ENCODE data around the gene OR56A1. TPM values are rescaled to one million over a fixed set of nuclear protein-coding genes. Genes with fewer than 3 reads are reported as not detected.

OR56A1 gene, protein sequence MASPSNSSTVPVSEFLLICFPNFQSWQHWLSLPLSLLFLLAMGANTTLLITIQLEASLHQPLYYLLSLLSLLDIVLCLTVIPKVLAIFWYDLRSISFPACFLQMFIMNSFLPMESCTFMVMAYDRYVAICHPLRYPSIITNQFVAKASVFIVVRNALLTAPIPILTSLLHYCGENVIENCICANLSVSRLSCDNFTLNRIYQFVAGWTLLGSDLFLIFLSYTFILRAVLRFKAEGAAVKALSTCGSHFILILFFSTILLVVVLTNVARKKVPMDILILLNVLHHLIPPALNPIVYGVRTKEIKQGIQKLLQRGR
- not detected in 5 replicates for total RNA-seq (2022; extraction: Qiagen RNA extraction)

DNA sequence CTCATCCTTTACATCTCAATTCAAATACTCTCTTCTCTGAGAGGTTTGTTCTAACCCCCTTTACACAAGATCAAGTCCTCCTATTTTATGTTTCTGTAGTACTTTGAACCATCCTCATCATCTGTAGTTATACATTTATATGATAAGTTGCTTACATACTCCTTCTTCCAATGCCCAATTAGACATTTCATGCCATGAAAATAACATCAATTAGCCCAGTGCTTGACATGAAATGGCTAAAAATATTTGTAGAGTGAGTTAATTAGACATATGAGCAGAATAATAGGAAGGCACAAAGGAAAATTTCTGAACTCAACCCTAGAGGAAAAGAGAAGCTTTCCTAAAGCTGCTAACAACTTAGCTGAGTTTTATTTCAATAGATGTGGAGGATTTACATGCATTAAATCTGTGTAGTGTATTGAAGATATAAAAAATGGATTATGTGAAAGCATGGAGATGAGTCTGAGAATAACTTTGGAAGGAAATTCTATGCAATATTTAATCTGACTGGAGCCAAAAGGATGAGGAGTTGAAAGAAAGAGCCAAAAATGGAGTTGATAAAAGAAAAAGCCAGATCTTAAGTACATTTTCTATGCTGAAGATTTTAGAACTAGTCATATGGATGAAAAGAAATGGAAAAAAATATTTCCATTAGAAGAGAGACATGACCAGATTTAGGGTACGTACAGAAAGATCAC, at the start of gene OR56A1:
OR56A1 (minus strand) TSS at position 51 of the 698 bp plus-strand sequence. CDS start 3,066 bp downstream, outside the sequence.

DNA sequence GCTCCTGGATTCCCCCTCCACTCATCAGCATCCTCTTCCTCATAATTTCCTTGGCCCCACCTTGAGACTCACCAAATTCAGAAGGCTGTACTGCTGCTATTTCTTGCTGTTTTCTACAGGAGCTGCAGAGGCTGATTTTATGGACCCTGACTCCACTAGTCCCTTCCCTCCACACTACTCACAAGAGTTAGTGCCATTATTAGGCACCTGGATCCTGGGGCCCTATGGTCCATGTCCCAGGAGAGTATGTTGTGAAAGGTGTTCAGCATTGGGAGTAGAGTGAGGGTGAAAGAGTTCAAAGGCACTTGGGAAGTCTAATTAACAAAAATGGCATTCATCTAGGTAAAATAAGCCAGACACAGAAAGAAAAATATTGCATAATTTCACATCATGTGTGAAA, 23.7 kb downstream of the OR56A1 start, which contains the start of gene OR56A4:
OR56A4 (minus strand) TSS at position 101 of the 400 bp plus-strand sequence. CDS start 3,954 bp downstream, outside the sequence.

DNA sequence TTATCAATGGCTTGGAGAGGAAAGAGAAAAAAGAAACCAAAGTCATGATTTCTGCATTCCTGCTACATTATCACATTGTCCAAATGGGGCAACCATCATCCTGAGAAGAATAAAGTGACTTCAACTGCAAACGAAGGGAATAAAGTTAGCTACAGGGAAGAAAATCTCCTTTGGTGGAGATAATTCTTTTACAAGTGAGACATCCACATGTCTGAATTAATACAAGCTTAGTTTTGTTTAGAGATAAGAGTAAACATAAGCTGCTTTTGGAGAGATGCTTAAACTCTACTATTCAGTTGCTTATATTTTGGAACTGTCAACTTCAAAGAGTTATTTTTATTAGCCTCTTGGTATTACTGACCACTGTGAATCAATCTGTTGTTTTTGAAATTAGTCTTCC, 43.7 kb downstream of the OR56A1 start, which contains the start of gene OR52L1:
OR52L1 (minus strand) TSS at position 101 of the 400 bp plus-strand sequence; CDS start at position 46, 55 bp downstream.

Other genes with a start within 250 kb of the OR56A1 start
- gene OR52N5, start 247.4 kb downstream of the OR56A1 start, total RNA-seq (2022; extraction: Qiagen RNA extraction) = not detected in 5 replicates
- gene OR52N1, start 239.5 kb downstream of the OR56A1 start, total RNA-seq (2022; extraction: Qiagen RNA extraction) = not detected in 5 replicates
- gene OR52N2, start 221.8 kb downstream of the OR56A1 start, total RNA-seq (2022; extraction: Qiagen RNA extraction) = not detected in 5 replicates
- gene OR52E6, start 188.9 kb downstream of the OR56A1 start, total RNA-seq (2022; extraction: Qiagen RNA extraction) = not detected in 5 replicates
- gene OR52E8, start 173.1 kb downstream of the OR56A1 start, total RNA-seq (2022; extraction: Qiagen RNA extraction) = not detected in 5 replicates
- not detected in 5 replicates for gene OR52E4, start 150.1 kb downstream of the OR56A1 start, total RNA-seq (2022; extraction: Qiagen RNA extraction)
- not detected in 5 replicates for gene OR52E5, start 137.6 kb downstream of the OR56A1 start, total RNA-seq (2022; extraction: Qiagen RNA extraction)
- not detected in 5 replicates for gene OR56A3, start 88.5 kb downstream of the OR56A1 start, total RNA-seq (2022; extraction: Qiagen RNA extraction)
- not detected in 5 replicates for gene OR56A5, start 62.3 kb downstream of the OR56A1 start, total RNA-seq (2022; extraction: Qiagen RNA extraction)
- gene OR52L1, start 43.8 kb downstream of the OR56A1 start, total RNA-seq (2022; extraction: Qiagen RNA extraction) = not detected in 5 replicates
- not detected in 5 replicates for gene OR56A4, start 23.8 kb downstream of the OR56A1 start, total RNA-seq (2022; extraction: Qiagen RNA extraction)
- gene OR56B4, start 76.9 kb upstream of the OR56A1 start, total RNA-seq (2022; extraction: Qiagen RNA extraction) = not detected in 5 replicates
- gene OR52B2, start 139.6 kb upstream of the OR56A1 start, total RNA-seq (2022; extraction: Qiagen RNA extraction) = not detected in 5 replicates
- not detected in 5 replicates for gene OR52W1, start 168.5 kb upstream of the OR56A1 start, total RNA-seq (2022; extraction: Qiagen RNA extraction)
- not detected in 5 replicates for gene C11orf42, start 174.8 kb upstream of the OR56A1 start, total RNA-seq (2022; extraction: Qiagen RNA extraction)
- 13.4 to 18.5 TPM (median 17.1 TPM) in 5 replicates for gene FHIP1B, start 203.9 kb upstream of the OR56A1 start, total RNA-seq (2022; extraction: Qiagen RNA extraction)
- 0.06 to 0.09 TPM (median 0.07 TPM) in 5 replicates for gene CNGA4, start 208.3 kb upstream of the OR56A1 start, total RNA-seq (2022; extraction: Qiagen RNA extraction)
- gene CCKBR, start 229.1 kb upstream of the OR56A1 start, total RNA-seq (2022; extraction: Qiagen RNA extraction) = not detected in 5 replicates

Data from A549 treated with dexamethasone at 1 μM for 4 hours (cell line).